ENCODE results near the gene INPP5E.
A peak's percentile ranks its signal among the peaks of the same experiment; 100 is the strongest.

Gene INPP5E

DNA sequence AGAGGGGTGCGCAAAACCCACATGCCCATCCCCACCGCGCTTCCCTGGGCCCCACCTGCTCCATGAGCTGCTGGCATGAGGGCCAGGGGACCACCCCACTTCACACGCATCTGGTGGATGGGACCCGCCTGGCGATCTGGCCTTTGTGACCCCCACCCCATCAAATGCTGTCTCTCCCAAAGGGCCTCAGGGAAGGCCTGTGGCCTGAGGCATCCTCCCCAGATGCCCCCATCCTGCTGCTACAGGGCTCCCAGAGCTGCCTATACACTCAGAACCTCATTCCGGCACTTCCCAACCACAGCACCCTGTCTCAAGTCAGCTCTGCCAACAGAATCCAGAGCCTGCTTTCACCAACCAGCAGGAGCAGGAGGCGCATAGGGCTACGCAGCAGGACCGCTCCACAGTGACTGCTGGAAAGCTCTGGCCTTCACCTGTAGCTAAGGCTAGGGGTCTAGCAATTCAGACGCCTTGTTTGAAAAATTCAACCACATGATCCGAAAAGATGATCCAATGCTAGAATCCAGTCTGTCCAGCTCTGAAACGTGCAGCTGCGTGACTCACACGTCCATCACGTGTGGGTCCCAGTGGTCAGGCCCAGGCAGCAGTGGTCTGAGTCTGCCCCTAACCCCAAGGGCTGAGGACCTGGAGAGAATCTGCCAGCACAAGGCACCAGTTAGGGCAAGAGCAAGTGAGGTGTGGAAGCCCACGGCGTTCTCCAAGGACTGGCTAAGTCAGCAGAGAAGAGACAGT, 38.3 kb downstream of the INPP5E start:
- DNase-seq = no peak

DNA sequence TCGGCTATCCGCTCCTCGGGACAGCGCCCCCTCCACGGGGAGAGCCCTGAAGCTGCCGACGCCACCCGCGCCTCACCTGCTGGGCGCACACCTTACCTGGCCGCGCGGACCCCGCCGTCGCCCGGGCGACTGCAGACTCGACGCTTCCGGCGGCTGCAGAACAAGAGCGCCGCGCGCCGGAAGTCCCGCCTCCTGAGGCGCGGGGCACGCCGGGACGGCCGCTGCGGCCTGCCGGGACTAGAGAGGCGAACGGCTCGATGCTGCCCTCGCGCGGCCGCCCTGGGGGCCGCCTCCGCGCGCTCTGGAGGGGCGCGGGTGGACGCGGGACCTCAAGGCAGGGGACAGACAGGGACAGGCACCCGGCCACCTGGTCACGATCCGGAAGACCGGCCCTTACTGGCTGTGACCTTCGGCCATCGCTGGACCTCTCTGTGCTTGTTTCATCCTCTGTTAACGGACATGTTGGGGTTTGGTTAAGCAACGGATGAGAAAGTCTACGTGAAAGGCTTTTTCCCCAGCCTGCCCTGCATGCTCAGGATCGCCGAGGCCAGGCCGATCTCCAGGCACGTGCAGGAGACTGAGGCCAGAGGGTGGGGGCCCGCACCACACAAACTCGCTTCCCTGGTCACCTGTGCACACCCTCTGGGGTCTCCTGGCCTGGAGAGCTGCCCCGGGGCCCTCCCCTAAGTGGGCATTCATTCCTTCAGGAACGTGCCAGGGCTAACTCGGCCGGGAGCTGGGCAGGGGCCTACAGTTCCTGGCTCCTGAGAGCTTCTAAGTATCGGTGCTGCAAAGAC, 39.4 kb downstream of the INPP5E start, which contains the start of gene SNAPC4:
SNAPC4 (minus strand) TSS at position 133 of the 797 bp plus-strand sequence. CDS start 1,742 bp downstream, outside the sequence.
- DNase-seq = peak; percentile 88 to 90

DNA sequence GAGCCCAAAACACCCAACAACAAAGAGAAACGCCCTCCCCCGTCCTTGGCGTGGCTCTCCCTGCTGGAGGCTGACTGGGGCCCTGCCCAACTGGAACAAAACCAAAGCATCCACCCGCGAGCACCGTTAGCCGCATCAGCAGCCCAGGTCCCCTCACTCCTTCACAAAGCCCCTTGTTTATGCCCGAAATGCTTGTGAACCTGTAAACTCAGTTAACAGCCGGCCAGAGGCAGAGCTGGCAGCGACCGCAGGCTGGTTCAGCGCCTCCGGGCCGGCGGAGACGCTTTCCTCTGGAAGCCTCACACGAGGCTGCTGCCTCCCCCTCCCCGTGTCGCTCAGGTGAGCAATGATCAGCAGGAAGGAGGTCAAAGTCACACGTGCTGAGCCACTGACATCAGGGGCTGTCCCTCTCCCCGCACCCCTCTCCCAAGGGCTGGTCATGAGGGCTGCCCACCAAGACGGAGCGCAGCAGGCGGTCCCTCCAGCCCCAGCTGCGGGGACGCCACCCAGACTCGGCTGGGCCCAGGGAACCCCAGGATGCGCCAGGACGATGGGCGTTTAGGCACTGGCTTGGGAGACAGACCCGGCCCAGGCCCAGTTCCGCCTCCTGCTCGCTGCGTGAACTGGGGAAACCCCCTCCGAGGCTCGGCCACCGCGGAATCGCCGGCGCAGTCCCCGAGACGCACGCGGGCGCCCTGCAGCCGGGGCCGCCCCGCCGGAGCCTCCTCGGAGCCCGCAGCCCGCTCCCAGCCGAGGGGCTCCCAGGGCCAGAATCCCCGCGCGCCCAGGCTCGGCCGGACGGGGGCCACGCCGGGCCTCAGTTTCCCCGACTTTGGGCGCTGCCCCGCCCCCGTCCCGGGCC, 40.2 kb downstream of the INPP5E start:
- DNase-seq = peak; percentile 32 to 46

DNA sequence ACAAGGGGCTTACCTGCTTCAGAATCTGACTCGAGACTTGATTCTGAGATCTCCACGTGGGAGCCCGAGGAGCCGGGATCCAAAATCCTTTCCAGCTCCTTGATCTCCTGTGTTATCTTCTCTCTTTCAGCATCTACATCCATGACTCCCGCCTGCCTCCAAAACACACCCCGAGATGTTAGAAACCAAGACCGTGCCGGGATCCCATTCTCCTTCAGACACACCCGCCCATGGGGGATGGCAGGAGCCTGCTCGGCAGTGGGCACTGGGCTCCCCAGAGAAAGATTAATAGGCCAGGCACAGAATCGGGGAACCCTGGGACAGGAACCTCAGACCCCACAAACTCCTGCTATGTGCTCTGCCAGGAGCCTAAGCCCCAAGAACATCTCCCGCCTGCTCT, 41.4 kb downstream of the INPP5E start:
- DNase-seq = no peak

DNA sequence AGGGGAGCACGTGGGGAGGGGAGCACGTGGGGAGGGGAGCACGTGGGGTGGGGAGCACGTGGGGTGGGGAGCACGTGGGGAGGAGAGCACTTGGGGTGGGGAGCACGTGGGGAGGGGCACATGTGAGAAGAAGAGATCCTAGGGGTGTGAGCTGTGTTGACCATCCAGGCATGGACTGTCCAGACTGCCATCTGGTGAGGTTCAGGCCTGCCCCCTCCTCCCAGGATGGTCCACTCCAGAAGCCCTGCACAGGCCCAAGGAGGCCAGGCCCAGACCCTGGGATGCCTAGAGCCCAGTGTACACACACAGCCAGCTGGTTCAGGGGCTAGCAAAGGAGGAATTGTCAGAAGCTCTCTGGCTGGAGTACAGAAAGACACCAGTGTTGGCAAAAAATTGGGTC, 42.0 kb downstream of the INPP5E start:
- DNase-seq = no peak

DNA sequence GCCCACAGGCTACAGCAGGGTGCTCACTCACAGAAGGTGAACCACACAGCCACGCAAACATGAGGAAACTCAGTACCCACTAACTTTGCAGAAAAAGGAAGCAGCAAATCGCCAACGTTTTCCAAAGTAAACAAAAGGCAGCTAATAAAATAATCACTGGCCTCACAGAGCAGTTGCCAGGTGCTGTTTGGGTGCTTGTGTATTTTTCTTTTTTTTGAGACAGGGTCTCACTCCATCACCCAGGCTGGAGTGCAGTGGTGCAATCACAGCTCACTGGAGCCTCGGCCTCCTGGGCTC, 43.5 kb downstream of the INPP5E start:
- DNase-seq = no peak

DNA sequence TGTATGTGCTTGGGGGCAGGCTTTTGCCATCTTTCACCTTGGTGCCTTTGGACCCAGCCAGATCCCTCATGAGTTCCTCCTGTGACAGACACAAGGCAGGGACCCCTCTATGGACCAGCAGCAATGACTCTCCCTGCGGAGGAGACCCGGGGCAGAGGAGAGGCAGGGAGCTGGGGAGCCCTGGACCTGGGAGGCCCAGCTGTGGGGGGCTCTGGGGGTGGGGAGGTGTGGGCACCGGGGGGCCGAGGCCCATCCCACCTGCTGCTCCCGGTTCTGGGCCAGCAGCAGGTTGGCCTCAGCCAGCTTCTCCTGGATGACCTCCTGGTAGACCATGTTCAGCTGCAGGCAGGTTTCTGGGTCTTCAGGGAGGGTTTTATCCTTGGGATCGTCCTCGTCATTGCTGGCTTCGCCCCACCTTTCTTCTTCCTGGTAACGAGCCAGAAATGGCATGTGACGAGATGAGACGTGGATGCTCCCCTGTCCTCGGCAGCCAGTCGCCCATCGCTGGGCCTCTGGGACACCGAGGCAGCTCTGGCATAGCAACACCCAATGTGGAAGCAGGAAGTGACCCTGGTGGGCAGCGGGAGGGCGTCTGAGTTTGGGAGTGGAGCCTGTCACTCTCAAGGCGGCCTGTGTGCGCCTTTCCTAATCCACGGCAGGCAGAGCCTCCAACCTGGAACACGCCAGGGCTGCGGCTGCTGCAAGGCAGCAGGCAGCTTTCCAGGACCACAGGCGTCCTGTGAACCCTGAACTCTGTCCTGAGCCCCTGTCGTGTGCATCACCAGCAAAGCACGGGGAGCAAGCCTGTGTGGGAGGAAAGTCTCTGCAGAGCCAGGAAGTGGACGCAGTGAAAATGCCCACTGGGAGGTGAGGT, 44.1 kb downstream of the INPP5E start:
- DNase-seq = no peak

DNA sequence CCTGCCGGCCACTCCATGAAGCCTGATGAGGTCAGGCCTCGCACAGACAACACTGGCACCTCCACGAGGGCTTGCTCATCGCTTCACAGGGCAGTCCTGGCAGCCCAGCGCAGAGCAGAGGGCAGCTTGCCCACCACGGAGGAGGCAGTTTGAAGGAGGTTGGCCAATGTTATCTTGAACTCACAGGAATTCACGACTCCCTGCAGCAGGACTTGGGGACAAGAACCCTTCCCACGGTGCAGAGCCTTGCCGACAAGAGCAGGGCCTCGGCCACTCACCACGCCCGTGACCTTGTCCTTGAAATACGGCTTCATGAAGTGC, 44.7 kb downstream of the INPP5E start:
- DNase-seq = no peak

DNA sequence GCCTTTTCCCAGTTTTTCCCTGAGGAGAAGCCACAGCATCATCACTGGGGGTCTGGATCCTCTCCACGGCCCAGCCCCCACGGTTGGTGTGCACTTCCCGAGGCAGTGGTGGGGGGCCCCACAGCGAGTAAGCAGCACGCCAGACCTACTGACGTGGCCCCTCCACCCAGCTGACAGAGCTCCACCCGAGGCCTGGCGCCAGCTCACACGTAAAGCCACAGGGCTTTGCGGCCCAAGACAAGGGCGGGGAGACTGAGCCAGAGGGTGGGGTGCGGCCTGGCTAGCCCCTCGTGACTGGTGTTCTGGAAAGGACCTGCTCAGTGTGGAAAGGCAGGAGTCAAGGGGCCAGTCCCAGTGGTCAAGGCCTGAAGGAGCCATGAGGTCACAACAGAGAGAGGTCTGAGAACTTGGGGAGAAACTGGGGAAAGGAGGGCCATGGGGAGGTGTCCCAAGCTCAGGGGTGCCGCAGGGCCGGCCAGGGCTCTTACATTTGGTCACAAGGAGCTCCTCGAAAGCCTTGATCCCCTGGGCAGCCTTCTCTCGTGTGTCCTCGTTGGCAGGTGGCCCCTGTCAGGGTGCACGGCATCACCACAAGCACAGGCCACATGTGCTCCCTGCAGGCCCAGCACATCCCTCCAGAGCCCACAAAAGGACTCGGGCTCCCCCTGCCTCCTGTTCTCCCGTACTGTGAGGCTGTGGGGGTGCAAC, 45.2 kb downstream of the INPP5E start:
- no peak for DNase-seq

DNA sequence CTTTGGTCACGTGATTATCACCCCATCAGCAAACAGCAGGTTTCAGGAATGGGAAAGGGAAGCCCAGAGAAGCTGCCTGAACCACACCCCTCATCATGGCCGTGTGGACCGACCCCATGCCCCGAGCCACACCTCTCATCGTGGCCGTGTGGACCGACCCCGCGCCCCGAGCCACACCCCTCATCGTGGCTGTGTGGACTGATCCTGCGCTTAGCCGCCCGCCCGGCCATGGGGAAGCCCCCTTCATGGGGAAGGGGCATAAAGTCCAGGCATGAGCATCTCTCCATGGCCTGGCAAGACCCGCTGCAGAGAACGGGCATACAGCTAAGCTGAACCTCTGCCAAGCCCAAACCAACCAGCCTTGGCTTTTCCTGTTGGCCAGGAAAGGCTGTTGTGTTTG, 46.1 kb downstream of the INPP5E start:
- DNase-seq = no peak

DNA sequence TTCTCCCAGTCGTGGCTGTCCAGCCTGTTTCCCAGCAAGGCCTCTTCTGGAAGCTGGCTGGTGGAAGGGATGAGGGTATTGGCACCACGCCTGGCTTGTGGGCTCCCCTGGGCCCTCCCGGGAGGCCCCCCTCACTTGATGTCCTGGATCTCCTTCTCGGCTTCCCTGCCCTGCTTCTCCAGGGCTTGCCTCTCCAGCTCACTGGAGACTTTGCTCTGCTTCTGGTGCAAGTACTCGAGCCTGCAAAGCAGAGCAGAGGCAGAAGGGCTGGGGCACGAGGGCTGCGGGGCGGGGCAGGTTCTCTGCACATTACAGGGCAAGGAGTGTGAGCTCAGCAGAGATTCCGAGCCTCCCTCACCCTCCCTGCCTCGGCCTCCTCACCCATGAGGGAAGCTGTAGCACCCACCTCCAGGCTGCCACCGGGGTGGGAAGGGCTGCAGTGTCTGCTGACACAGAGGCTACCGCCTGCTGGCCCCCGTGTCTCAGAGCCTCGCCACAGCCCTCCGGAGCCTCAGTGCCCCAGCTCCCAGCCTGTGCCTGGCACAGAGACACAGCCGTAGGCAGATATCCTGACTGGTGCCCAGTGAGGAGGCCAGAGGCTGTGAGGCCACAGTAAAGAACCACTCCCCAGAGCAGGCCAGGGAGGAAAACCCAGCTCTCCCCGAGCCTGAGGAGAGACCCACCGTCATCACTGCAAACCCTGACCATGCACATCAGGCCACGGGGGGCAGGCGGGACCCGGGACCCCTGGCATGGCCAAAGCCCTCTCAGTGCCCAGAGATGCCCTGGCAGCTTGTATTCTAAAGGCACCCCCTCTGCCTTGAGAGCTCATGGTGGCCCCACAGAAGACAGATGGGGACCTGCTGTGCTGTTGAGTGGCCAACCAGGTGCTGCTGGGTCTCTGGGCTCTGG, 46.9 kb downstream of the INPP5E start:
- DNase-seq = no peak

DNA sequence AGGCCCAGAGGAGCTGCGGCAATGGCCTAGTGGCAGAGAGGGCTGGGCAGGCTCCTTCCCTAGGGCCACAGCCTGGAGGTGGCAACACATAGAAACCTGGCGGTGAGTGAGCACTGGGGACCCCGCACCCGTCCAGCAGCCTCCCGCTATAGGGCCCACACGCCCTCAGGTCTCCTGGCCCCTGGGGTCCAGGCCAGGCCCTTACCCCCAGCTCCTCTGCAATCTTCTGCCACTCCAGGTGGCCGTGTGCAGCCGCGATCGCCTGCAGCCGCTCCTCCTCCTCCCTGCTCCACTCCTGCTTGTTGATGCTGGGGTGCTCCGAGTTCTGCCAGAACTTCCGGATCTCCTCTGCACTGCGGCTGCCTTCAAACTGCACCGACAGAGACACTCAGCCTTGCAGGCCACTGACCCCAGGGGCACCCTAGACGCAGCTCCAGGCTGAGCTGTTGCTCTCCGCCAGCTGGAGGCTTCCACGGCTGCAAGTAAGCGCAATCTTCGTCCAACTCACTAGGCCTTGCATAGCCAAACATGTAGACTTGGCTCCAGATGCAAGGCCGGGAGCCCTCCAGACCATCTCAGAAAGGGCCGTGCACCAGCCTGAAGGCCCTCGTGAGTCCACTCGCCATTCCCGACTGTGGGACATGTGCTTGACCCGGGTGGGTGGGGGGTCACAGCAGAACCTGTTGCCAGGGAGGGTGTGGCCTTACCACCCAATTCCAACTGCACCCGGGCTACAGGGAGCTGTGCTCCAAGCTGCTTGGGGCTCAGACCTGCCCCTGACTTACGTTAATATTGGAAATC, 47.7 kb downstream of the INPP5E start:
- DNase-seq = no peak

DNA sequence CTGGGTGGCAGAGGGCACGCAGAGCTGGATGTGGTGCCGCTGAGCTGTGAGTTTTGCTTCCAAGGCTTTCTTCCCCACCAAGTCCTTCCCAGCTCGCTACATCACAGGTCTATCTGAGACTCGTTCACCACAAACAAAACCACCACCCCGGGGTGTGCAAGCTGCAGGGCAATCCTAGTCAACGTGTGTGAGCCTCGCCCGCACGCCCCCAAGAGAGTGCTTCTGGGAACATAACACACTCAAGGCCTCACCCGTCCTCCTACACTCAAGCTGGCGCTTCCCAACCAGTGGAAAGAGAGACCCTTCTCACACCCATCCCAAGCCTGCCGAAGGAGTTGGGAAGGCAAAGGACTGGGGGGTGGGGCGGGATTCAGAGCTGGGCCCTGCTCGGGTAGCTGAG, 50.2 kb downstream of the INPP5E start:
- no peak for DNase-seq

DNA sequence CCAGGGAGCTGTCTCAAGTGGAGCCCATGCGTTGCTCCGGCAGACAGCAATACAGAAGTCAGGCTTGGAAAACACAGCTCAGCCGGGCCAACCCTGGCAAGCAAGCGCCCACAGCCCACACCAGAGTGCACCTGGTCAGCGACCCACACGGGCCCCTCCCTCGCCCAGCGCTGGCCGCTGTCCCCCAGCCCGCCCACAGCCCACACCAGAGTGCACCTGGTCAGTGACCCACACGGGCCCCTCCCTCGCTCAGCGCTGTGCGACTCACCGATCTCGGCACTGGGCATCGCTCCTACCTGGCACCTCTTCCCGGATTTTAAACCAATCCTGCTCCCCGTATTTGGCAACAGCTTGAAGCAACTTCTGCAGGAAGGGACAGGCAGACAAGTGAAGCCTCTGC, 52.4 kb downstream of the INPP5E start:
- no peak for DNase-seq

DNA sequence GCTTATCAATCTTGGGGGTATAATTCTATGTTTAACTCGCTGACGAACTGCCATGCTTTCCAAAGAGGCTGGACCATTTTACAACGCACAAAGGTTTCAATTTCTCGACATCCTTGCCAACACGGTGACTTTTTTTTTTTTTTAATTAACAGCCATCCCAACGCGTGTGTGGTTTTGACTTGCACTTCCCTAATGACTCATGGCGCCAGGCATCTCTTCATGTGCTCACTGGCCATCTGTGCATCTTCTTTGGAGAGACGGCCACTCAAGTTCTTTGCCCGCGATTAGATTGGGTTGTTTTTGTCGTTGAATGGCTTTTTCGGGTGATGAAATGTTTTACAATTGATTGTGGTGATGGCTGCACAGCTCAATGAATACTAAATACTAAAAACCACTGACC, 53.6 kb downstream of the INPP5E start:
- DNase-seq = no peak

DNA sequence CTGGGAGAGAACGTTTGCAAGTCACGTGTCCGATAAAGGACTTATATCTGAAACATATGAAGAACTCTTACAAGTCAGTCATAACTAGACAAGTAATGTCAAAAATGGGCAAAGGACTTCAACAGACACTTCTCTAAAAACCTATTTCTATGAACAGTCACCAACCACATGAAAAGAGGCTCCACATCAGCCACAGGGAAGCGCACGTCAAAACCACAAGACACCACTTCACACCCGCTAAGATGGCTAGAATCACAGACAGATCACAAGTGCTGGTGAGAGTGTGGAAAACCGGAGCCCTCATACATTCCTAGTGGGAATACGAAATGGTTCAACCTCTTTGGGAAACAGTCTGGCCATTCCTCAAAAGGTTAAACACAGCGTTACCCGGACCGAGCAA, 54.6 kb downstream of the INPP5E start:
- peak; percentile 23 to 42 for DNase-seq

DNA sequence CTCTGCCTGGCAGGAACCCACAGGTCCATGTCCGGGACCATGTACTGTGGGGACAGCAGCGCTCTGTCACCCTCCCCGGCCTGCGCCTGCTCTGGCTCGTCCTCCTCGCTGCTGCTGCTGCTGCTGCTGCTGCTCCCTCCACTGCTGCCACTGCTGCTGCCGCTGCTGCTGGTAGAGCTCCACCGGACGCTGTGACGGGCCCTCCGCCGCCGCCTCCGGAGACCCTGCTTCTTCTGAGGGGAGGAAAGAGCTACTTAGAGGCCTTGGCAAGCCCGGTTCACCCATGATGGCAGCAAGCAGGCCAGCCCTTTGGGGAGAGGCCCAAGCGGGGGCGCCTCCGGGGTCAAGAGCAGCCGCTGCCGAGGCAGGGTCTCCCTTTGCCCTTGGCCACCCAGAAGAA, 56.2 kb downstream of the INPP5E start:
- DNase-seq = no peak

DNA sequence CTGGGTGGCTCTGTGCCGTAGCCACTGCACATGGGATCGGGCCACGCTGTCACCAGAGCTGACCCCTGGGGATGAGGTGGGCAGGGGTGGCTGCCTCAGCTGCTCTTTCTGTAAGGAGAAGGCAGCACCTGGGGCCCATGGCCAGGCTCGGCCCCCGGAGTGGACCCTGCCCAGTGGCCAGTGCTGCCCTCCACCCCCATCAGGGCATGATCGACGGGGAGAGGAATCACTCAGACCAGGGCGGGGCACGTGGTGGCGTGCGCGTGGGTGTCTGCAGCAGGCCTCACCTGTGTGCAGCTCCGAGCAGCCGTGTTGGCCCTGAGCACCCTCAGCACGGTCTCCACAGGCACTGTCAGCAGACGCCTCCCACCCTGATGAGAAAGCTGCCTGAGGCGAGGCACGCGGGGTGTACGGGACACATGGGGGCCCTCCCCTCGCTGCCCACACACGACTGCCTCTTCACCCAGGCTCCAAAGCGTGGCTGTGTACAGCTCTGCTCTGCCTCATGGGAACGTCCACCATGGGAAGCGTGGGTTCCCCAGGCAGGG, 57.6 kb downstream of the INPP5E start:
- DNase-seq = no peak

DNA sequence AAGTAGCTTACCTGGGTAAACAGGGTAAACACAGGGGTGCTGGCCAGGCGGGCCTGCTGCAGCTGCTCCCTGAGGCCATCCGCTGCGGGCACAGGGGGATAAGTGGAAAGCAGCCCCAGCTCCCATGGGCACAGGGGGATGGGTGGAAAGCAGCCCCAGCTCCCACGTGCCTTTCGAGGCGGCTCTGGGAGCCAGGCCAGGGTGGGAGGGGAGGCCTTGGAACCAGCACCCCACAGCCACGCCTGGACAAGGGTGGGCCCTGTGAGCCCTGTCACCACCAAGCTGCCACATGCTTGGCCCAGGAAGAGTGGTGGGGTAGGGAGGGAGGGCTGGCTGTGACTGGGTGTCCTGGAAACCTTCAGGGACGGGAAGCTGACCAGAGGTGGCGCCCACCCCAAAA, 58.3 kb downstream of the INPP5E start:
- no peak for DNase-seq

DNA sequence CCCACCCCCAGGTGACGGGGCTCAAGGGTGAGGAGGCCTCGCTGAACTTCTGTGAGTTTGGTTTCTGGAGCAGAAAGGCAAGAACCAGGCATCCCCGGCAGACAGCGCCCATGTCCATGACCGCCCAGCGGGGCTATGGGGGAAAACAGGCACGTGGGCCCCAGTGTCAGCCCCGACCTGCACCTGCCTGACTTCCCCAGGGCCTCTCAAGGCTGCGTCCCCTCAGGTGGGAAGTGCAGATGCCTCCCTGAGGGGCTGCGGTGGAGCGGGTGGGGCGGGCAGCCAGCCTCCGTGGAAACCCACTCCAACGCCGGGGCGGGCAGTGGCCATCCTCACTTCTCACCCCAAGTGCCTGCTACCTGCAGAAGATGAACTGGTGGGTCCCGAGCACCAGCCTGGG, 59.3 kb downstream of the INPP5E start:
- DNase-seq = no peak

Data from CD4-positive, alpha-beta T cell treated with Interleukin-1 beta for 1 hour (primary cell).